ENCODE data around the gene ABLIM1. TPM values are rescaled to one million over a fixed set of nuclear protein-coding genes. Genes with fewer than 3 reads are reported as not detected.

ABLIM1 gene
- total RNA-seq, 3 donors from 2014 or later (not counting 1 experiment from before 2014, with no cell fraction given): 71.9 to 118 (median 73.5) TPM

GRCh38 chr10:114655671-114656070, 2.4 kb downstream of the ABLIM1 start:
- ATAC-seq: no peak
- 99% methylated on average over 7 of the region's 7 CpGs for WGBS (ENCODE audit: insufficient coverage)
- no peaks in the 10 kb centered on the region for H3K9me3 ChIP-seq (ENCODE audit: control insufficient read depth, insufficient read depth, low read length)
- peaks cover 0 to 5% of the 10 kb centered on the region in 2 donors for H3K4me1 Mint-ChIP-seq
- H3K27me3 Mint-ChIP-seq (ENCODE audit: low read depth in 2 of 2): no peaks in the 10 kb centered on the region
- H3K9me3 Mint-ChIP-seq: no peaks in the 10 kb centered on the region
- H3K27ac ChIP-seq (ENCODE audit: low read length): no peak overlapping the region
- no peak overlapping the region for H3K27ac Mint-ChIP-seq
- H3K4me1 ChIP-seq (ENCODE audit: control insufficient read depth, insufficient read depth, low read length): no peaks in the 10 kb centered on the region
- no peak for DNase-seq
- no peaks in the 10 kb centered on the region for H3K27me3 ChIP-seq (ENCODE audit: control insufficient read depth, insufficient read depth, low read length)
- H3K4me3 Mint-ChIP-seq: no peak overlapping the region
- TF ChIP-seq CTCF (IDR thresholded peaks at IDR 0.05): no peak
- intact Hi-C loops (cut with micrococcal nuclease): no loop called here
- no peak overlapping the region for H3K4me3 ChIP-seq (ENCODE audit: low read length)
- no peaks in the 10 kb centered on the region for H3K36me3 ChIP-seq (ENCODE audit: control insufficient read depth, insufficient read depth, low read length)
- H3K36me3 Mint-ChIP-seq: no peaks in the 10 kb centered on the region

DNA sequence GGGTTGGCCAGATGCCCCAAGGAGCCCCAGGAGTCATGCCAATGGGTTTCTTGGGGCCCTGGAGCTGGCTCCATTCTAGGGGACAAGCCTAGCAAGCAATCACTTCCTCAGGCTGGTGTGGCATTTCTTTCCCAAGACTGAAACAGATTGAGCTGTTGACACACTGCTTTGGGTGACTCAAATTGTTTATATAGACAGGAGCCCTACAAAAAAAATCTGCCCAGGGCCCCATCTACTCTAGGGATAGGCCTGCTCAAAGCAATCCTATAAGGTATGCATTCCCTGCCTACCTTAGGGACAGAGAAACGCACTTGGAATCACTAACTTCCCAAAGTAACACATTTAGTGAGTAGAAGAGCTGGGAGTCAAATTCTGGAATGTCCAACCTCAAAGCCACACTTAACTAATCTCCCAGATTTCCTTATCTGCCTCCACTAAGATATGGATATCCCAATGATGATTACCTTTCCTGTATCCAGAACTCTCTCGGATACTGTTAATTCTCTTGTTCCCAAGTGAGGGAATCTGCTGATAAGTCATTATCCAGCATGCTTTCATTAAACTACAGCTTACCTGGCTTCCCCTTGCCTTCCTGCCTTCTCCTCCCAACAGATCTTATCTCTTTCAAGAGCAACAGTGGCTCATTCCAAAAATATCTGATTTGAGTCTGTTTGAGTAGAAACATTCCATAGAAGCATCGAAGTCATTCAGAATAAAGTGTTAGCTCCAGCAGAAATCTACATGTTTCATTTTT, 3.1 kb downstream of the ABLIM1 start:
- intact Hi-C loops (cut with micrococcal nuclease): no loop called here
- no peaks in the 10 kb centered on the region for H3K9me3 Mint-ChIP-seq
- no peak overlapping the region for H3K4me3 Mint-ChIP-seq
- no peak overlapping the region for H3K27ac Mint-ChIP-seq
- H3K27ac ChIP-seq (ENCODE audit: low read length): no peak overlapping the region
- 99% methylated on average over 3 of the region's 3 CpGs for WGBS (ENCODE audit: insufficient coverage)
- H3K4me1 Mint-ChIP-seq: peaks cover 0 to 5% of the 10 kb centered on the region in 2 donors
- no peaks in the 10 kb centered on the region for H3K36me3 Mint-ChIP-seq
- no peak for ATAC-seq
- no peaks in the 10 kb centered on the region for H3K36me3 ChIP-seq (ENCODE audit: control insufficient read depth, insufficient read depth, low read length)
- H3K9me3 ChIP-seq (ENCODE audit: control insufficient read depth, insufficient read depth, low read length): no peaks in the 10 kb centered on the region
- no peak overlapping the region for H3K4me3 ChIP-seq (ENCODE audit: low read length)
- H3K27me3 Mint-ChIP-seq (ENCODE audit: low read depth in 2 of 2): no peaks in the 10 kb centered on the region
- no peaks in the 10 kb centered on the region for H3K4me1 ChIP-seq (ENCODE audit: control insufficient read depth, insufficient read depth, low read length)
- TF ChIP-seq CTCF (IDR thresholded peaks at IDR 0.05): no peak
- H3K27me3 ChIP-seq (ENCODE audit: control insufficient read depth, insufficient read depth, low read length): no peaks in the 10 kb centered on the region
- no peak for DNase-seq

DNA sequence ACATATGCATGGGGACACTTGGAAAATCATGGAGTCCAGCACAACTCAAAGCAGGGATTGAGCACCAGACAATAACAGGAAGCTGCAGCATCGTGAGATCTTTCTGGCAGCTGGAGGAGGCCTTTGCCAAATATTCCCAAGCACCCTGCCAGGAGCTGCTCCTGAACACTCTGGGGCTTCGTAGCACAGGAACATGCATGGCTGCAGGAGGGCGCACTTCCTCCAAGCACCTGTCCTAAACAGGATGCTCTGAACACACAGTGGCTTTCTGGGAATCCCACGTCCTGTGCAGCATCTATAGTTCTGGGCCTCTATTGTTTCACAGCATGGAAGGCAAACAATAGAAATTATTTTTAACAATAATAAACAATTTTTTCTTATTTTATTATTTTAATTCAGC, 4.1 kb downstream of the ABLIM1 start:
- H3K36me3 Mint-ChIP-seq: no peaks in the 10 kb centered on the region
- 66% methylated on average over 4 of the region's 4 CpGs for WGBS (ENCODE audit: insufficient coverage)
- ATAC-seq: no peak

More for the DNA sequence above, 4.1 kb downstream of the ABLIM1 start:
- intact Hi-C loops (cut with micrococcal nuclease): no loop called here
- DNase-seq: no peak
- Mint-ChIP-seq H3K27ac (no peak overlapping the region), H3K9me3 (no peaks in the 10 kb centered on the region), H3K4me1 (peaks cover 0 to 5% of the 10 kb centered on the region in 2 donors), H3K27me3 (ENCODE audit: low read depth in 2 of 2) (no peaks in the 10 kb centered on the region), H3K4me3 (no peak overlapping the region)
- H3K4me3 ChIP-seq (ENCODE audit: low read length): no peak overlapping the region
- H3K9me3 ChIP-seq (ENCODE audit: control insufficient read depth, insufficient read depth, low read length): no peaks in the 10 kb centered on the region
- H3K36me3 ChIP-seq (ENCODE audit: control insufficient read depth, insufficient read depth, low read length): no peaks in the 10 kb centered on the region
- no peaks in the 10 kb centered on the region for H3K27me3 ChIP-seq (ENCODE audit: control insufficient read depth, insufficient read depth, low read length)
- TF ChIP-seq CTCF (IDR thresholded peaks at IDR 0.05): no peak
- H3K27ac ChIP-seq (ENCODE audit: low read length): no peak overlapping the region
- no peaks in the 10 kb centered on the region for H3K4me1 ChIP-seq (ENCODE audit: control insufficient read depth, insufficient read depth, low read length)

All from natural killer cell (primary cell).